HG02571 (cell line): ENCODE measurements around the gene PWP1.
A peak's percentile ranks its signal among the peaks of the same experiment; 100 is the strongest.
"Not testable (repeated sequence)": the region's sequence is repeated elsewhere in the genome, so short reads cannot be mapped to it uniquely, and the experiment has no call there.

Experiments
- ATAC-seq: cut with Tn5 transposase; IDR thresholded peaks from one replicate; pipeline ENCODE4 v1.9.1; 2021; ENCODE audit warnings: mild to moderate bottlenecking, moderate library complexity; ENCODE audit not compliant: unreplicated experiment

Gene PWP1

DNA sequence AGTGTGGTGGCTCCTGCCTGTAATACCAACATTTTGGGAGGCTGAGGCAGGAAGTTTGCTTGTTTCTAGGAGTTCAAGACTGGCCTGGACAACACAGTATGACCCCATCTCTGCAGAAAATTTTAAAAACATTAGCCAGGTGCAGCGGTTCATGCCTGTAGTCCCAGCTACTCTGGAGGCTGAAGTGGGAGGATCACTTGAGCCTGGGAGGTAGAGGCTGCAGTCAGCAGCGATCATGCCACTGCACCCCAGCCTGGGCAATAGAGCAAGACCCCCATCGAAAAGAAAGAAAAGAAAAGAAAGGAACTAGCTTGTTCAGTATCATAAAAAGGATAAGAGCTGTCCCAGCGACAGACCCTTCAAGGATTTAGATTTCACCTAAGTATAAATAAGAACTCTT, 18.1 kb upstream of the PWP1 start:
- no peak for ATAC-seq

DNA sequence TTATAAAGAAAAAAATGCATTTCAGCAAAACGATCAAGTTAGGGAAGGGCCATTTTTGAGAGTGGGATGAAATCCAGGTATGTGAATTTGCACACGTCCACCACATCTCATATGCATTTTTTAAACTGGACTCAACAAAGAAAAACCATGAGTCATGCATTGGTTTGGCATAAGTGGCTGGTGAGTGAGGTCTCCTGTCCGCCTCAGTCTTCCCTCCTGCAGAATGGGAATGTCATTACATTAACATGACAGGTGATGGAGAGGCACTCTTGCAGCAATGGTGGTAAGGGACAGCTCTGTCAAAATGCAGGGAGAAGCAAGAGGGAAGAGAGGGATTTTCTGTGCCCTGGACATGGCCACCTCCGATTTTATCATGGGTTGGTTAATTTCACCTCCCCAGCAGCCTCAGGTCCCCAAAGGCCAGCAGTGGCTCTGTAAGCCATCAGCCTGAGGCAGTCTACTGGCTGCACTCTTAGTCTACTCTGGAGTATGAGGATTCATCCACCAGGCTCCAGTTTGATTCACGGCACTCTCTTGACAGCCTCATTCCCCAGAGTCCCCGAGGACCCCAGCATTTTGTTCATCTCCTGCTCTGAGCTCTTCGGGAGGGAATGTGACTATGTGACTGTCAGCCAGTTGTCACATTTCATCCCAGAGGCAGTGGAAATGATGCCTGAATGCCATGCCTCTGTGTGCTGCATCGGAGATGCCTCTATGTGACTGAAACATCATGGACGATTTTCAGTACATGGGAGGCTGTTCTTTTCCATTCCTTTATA, 17.1 kb upstream of the PWP1 start:
- no peak for ATAC-seq

DNA sequence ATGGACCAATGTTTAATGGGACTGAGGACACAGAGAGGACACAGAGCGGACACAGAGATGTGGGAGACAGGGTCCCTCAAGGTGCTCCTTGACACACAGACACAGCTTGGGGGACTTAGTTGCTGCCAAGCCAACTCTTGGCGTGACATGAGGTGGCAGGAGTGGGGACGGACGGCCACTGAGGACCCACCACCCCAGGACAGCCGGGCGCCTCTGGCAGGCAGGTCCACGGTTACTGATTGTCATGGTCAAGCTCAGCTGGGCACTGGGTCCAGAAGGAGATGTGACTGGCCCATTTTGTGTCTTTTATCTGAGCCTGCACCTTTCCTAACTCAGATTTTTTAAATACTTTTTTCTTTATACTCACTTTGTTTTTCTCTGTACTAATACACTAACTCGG, 15.7 kb upstream of the PWP1 start:
- no peak for ATAC-seq

DNA sequence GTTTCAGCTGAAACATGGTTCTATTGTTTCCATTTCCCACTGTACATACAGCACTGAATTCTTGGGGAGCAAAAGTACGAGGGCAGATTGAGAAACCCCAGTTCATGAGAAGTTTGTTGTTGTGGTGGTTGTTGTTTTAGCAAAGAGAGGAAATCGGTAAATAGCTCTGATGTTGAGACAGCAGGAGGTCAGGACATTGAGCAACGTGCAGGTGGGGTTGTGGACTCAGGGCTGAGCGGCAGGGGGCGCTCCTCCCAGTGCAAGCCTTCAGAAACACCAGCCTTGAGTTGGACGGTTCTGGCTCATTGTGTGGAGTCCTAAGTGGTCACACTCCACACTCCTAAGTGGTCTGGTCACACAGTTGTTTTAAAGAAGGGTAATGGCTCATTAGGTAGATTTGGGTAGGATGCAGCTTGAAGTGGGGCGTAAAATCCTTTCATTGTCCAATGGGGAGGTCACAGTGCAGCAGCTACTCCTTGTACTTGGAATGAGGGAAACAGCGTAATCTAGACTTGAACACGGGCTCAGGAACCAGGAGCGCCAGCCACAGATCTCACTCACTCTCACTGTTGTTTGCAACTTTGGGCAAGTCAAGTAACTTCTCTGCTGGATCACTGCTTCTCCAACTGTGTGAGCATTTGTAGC, 14.5 kb upstream of the PWP1 start:
- ATAC-seq = no peak

DNA sequence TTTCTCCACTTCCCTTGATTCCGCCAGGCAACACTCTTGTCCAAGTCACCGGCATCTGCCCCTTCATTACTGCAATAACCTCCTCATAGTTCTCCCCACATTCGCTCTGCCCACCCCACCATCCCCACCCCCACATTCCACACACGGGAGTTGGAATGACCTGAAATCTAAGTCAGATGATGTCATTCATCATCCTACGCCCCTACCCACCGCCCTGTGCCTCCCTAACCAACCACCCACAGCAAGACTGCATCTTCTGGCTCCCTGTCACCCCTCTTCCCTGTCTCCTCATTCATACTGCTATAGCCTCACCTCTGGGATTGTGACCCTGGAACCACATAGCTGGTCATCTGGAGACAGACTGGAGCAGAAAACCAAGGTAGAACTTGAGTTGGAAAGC, 7.9 kb upstream of the PWP1 start:
- ATAC-seq = no peak

DNA sequence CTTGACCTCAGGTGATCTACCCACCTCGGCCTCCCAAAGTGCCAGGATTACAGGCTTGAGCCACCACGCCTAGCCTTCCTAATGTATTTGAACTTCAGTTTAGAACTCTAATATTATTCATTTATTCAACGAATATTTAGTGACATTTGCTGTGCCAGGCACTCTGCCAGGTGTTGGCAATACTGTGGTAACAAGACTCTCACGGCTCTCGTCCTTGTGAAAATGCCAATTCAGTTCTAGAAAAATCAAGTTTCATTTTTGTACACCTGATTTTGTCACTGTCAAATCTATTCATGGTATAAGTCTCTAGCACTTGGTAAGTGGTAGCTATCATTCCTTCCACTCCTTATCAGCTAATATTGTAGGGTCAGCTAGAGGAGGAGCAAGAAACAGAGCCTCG, 6.3 kb upstream of the PWP1 start:
- ATAC-seq = no peak

DNA sequence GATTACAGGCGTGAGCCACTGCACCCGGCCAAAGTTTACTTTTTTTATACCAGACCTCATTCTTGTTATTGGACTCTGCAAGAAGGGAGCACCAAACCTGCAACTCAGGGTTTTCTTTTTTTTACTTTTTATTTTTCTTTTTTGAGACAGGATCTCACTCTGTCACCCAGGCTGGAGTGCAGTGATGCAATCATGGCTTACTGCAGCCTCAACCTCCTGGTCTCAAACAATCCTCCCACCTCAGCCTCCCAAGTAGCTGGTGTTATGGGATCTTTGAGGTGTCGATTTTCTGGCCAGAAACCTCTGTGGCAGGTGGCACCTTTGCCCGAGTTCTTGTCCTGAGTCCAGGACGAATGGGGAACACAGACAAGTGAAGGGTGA, 4.2 kb upstream of the PWP1 start:
- no peak for ATAC-seq

DNA sequence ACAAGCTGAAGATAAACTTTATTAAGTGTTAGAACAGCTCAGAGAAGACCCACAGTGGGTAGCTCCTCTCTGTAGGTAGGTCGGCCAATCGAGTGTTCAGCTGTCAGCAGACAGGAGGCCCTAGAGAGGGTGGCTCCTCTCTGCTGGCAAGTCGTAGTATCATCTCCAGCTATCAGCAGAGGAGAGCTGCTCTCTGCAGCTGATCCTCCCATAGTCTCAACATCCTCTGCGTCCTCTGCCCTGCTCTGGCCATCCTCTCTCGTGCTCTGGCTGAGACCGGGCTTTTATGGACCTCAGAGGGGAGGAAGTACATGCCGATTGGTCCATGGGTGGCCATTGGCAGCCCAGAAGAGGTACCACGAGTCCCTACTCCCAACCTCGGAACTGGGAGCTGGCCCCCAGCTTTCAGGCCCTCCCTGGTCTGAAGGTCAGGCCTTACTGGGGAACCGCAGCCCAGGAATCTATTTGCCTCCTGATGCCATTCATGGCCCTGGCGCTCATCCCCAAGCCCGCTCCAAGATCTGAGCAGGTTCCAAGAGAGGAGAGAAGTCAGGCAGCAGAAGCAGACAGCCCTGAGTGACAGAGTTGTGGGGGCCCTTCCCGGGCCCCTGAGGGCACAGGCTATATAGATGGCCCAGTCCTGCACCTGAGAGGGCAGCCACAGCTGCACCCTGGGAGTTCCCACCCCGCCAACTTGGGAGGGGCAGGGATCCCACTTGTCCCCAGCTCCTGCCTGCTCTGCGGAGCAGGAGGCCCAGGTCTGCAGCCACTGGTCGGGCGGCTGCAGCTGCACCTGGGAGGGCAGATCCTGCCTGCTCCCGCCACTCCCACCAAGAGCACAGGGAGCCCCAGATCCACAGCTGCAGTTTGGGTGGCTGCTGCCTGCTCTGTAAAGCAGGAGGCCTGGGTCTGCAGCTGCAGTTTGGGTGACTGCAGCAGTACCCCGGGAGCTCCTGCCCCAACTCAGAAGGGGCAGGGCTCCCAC, 3.5 kb upstream of the PWP1 start:
- no peak for ATAC-seq

DNA sequence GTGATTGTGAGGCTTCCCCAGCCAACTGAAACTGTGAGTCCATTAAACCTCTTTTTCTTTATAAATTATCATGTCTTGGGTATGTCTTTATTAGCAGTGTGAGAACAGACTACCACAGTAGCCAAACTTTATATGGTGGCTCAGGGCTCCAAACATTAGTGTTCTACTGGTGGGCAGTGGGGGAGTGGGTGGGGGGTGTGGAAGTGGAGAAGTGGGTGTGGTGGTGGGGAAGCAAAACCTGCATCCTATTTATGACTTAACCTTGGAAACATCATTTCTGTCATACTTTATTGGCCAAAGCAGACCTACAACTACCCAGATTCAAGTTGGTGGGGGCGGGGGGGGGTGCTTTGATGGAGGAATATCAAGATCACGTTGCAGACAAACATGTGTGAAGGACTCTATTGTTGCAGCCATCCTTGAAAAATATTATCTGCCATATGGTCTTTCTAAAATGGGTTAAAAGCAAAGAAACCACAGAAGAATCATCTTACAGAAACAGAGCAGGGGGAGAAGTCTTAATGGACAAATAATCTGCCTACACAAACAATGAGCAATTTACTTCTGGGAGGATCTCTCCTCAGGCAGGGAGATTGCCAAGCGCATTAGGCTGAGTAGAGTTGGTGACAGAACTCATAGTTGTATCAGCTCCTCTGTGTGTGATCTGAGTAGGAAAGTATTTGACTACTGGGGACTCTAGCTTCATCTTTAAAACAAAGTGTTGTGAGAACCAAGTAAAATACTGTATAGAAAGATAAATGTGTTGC, 1.4 kb upstream of the PWP1 start:
- no peak for ATAC-seq

DNA sequence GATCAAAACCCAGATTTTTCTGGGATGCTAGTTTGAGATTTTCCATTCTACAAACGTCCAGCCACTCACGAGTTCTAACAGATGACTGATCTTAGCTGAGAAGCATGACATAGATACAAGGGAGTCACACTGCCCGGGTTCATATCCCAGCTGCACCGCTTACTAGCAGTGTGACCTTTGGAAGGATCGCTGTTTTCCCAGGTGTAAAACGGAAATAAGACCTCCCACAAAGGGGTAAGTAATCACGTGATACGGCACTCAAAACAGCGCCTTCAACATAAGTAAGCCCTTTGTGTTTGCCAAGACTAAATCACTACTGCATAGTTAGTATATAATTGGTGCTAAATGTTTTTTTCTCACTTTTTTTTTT, 624 bp upstream of the PWP1 start:
- ATAC-seq = no peak

DNA sequence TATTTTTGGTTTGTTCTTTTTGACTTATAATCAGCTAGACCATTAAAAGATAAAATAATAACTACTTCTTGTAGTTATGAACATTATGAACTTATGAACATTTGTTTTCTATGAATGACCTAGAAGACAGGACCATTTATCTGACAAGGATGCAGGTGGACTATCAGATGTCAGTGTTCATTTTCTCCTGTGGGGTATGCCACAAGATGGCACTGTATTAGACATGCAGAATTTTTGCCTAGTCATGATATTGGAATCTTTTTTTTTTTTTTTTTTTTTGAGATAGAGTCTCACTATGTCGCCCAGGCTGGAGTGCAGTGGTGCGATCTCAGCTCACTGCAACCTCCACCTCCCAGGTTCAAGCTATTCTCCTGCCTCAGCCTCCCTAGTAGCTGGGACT, 10.2 kb downstream of the PWP1 start:
- not testable (repeated sequence) for ATAC-seq

DNA sequence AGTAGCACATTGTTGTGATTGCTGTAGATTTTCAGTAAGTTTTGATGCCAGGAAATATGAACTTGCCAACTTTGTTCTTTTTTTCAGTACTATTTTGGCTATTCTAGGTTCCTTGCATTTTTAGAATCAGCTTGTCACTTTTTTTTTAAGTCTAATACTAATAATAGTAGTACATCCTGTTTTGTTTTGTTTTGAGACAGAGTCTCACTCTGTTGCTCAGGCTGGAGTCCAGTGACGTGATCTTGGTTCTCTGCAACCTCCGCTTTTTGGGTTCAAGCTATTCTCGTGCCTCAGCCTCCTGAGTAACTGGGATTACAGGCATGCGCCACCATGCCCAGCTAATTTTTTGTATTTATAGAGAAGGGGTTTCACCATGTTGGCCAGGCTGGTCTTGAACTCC, 16.5 kb downstream of the PWP1 start:
- peak; percentile 45 for ATAC-seq

DNA sequence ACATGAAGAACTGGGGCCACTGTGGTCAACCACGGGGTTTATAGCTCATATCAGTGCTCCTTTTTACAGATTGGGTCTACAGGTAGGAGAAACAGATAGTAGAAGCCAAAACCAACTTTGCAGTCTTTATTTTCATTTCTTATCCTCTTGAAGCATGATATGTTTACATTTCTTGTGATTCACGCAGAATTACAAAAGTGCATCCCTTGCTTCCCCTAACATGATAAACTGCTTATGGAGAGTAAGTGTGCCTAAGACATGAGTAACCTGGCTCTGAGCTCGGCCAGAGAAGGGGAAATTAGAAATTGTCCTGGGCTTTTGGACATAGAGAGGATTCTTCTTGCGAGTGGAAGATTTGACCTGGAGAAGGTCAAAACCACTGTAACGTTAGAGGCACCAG, 18.4 kb downstream of the PWP1 start:
- ATAC-seq = no peak

DNA sequence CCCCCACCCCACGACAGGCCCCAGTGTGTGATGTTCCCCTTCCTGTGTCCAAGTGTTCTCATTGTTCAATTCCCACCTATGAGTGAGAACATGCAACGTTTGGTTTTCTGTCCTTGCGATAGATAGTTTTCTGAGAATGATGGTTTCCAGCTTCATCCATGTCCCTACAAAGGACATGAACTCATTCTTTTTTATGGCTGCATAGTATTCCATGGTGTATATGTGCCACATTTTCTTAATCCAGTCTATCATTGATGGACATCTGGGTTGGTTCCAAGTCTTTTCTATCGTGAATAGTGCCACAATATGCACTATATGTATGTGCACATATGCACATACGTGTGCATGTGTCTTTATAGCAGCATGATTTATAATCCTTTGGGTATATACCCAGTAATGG, 19.9 kb downstream of the PWP1 start:
- ATAC-seq = not testable (repeated sequence)

DNA sequence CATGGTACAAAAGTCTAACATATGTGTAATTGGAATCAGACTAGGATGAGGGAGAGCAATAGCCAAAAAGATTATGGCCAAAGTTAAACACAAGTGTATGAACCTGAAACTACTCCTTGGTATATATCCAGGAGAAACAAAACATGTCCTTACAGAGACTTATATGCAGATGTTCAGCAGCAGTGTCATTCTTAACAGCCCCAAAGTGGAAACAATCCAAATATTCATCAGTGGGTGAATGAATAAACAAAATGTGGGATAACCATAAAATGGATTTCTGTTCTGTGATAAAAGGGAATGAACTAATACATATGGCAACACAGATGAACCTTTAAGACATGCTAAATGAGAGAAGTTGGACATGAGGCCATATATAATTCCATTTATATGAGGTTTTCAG, 30.2 kb downstream of the PWP1 start:
- ATAC-seq = no peak

DNA sequence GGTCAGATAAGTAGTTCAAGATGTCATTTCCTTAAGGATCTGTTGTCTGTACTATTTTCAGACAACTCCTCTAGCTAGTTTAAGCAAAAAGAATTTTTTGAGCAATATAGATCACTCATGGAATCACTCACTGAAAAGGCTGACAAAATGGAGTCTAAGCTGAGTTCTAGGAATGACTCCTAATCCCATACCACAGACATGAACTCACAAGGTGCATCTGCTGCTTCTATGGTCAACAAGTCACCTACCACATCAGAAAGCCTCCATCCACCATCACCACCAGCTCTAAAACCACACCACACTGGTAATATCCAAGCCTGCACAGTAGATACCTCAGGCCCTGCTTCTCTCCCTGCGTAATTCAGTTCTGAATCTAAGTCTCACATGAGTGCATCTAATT, 33.0 kb downstream of the PWP1 start:
- no peak for ATAC-seq

DNA sequence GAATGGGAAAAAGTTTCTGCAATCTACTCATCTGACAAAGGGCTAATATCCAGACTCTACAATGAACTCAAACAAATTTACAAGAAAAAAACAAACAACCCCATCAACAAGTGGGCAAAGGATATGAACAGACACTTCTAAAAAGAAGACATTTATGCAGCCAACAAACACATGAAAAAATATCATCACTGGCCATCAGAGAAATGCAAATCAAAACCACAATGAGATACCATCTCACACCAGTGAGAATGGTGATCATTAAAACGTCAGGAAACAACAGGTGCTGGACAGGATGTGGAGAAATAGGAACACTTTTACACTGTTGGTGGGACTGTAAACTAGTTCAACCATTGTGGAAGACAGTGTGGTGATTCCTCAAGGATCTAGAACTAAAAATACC, 41.7 kb downstream of the PWP1 start:
- not testable (repeated sequence) for ATAC-seq

DNA sequence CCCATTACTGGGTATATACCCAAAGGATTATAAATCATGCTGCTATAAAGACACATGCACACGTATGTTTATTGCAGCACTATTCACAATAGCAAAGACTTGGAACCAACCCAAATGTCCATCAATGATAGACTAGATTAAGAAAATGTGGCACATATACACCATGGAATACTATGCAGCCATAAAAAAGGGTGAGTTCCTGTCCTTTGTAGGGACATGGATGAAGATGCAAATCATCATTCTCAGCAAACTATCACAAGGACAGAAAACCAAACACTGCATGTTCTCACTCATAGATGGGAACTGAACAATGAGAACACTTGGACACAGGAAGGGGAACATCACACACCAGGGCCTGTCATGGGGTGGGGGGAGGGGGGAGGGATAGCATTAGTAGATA, 42.1 kb downstream of the PWP1 start:
- ATAC-seq = not testable (repeated sequence)

DNA sequence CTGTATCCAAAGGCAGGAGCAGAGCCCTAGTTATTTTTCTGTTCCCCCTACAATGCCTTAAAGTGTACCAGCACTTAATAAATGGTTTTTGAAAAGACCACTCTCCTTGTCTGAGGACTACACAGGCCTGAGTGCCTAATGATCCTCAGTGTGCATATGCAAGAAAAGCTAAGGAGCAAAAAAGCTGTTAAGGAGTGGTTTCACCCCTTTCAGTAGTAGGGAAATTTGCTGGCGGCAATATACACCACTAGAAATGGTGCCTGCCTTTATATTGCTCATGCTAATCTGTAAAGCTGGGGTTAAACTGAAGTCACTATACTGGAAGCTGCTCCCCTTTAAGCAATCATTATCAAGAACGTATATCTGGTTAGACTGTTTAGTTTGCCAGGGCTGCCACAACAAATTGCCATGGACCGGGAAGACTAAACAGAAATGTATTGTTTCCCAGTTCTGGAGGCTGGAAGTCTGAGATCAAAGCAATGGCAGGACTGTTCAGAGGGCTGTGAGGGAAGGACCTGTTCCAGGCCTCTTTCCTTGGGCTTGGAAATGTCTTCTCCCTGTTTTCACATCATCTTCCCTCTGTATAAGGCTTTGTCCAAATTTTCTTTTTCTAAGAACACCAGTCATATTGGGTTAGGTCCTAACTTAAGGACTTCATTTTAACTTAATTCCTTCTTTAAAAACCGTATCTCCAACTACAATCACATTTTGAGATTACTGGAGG, 45.2 kb downstream of the PWP1 start:
- ATAC-seq = no peak

DNA sequence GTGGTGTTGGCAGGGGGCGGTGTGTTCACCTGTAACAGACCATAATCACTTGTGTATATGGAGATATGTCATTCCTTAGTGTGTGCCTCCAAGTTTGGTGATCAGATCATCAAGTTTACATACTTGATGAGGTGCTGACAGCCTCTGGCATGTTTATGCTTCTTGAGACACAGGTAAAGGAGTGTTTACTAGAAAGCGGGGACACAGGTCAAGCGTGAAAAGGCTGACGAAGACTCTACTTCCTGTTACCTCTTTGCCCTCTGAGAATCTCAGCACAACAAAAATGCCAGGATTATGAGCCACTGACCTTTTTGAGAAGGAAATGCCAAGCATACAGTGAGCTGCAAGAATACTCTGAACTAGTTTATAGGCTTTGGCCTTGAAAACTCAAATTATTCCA, 45.8 kb downstream of the PWP1 start:
- ATAC-seq = no peak
